Ishikawa (cell line): ENCODE results near the gene SEMA5A.

Experiments used
- CEBPB ChIP-seq: IDR thresholded peaks from 2 replicates; pipeline ENCODE4 v1.6.1; 2012
- CREB1 ChIP-seq: IDR thresholded peaks from 2 replicates; pipeline ENCODE4 v1.6.1; 2012; ENCODE audit warnings: low read depth
- EGR1 ChIP-seq: IDR thresholded peaks from 2 replicates; pipeline ENCODE4 v1.6.1; 2012
- EP300 ChIP-seq: IDR thresholded peaks from 2 replicates; pipeline ENCODE4 v1.6.1; 2012; ENCODE audit warnings: borderline replicate concordance
- FOXM1 ChIP-seq: IDR thresholded peaks from 2 replicates; pipeline ENCODE4 v1.6.1; 2012; ENCODE audit warnings: low read depth, borderline replicate concordance
- MAX ChIP-seq: IDR thresholded peaks from 2 replicates; pipeline ENCODE4 v1.6.1; 2012
- NFIC ChIP-seq: IDR thresholded peaks from 2 replicates; pipeline ENCODE4 v1.6.1; 2012
- RAD21 ChIP-seq: IDR thresholded peaks from 2 replicates; pipeline ENCODE4 v1.6.1; 2012; ENCODE audit warnings: low read depth
- REST ChIP-seq: IDR thresholded peaks from 2 replicates; pipeline ENCODE4 v1.6.1; 2012; ENCODE audit warnings: low read depth, mild to moderate bottlenecking
- TAF1 ChIP-seq: IDR thresholded peaks from 2 replicates; pipeline ENCODE4 v1.6.1; 2012; ENCODE audit warnings: low read depth, mild to moderate bottlenecking
- TCF12 ChIP-seq: IDR thresholded peaks from 2 replicates; pipeline ENCODE4 v1.6.1; 2012; ENCODE audit warnings: low read depth
- TEAD4 ChIP-seq: IDR thresholded peaks from 2 replicates; pipeline ENCODE4 v1.6.1; 2012
- USF1 ChIP-seq: IDR thresholded peaks from 2 replicates; pipeline ENCODE4 v1.6.1; 2012
- YY1 ChIP-seq: IDR thresholded peaks from 2 replicates; pipeline ENCODE4 v1.6.1; 2012; ENCODE audit warnings: low read depth
- ZBTB7A ChIP-seq: IDR thresholded peaks from 2 replicates; pipeline ENCODE4 v1.6.1; 2012; ENCODE audit warnings: low read depth

The SEMA5A gene

GRCh38 chr5:9558319-9558965, 12.6 kb upstream of the SEMA5A start:
- TF ChIP-seq TAF1 = no peak
- no peak for TF ChIP-seq MAX
- TF ChIP-seq ZBTB7A = no peak
- TF ChIP-seq USF1 = no peak
- no peak for TF ChIP-seq TCF12
- TF ChIP-seq CREB1 = no peak
- TF ChIP-seq REST = no peak
- no peak for TF ChIP-seq FOXM1
- no peak for TF ChIP-seq EGR1
- TF ChIP-seq CEBPB = no peak

- TF ChIP-seq YY1 (no peak), TCF12 (no peak), FOXM1 (no peak), CEBPB (no peak), CREB1 (no peak), REST (no peak), ZBTB7A (no peak), RAD21 (no peak), TEAD4 (no peak), USF1 (no peak)
These were observed 11.8 kb upstream of the SEMA5A start for GRCh38 chr5:9557696-9558095.

GRCh38 chr5:9555961-9556360, 10.1 kb upstream of the SEMA5A start:
- TF ChIP-seq YY1 = no peak
- TF ChIP-seq EP300 = no peak
- no peak for TF ChIP-seq RAD21
- no peak for TF ChIP-seq NFIC
- TF ChIP-seq EGR1 = no peak
- no peak for TF ChIP-seq REST
- no peak for TF ChIP-seq MAX
- no peak for TF ChIP-seq ZBTB7A
- TF ChIP-seq FOXM1 = no peak
- no peak for TF ChIP-seq USF1
- TF ChIP-seq TAF1 = no peak
- TF ChIP-seq CEBPB = no peak
- no peak for TF ChIP-seq TCF12
- no peak for TF ChIP-seq CREB1

GRCh38 chr5:9554122-9554521, 8.2 kb upstream of the SEMA5A start:
- TF ChIP-seq CEBPB (no peak), TEAD4 (no peak), REST (no peak), RAD21 (no peak), ZBTB7A (no peak)
